ENCODE data around the gene RTEL1. TPM values are rescaled to one million over a fixed set of nuclear protein-coding genes. Genes with fewer than 3 reads are reported as not detected.

Gene RTEL1
- total RNA-seq, 1 experiment from 2014 or later, result 39.2 TPM

- H3K4me3 Mint-ChIP-seq (ENCODE audit: unreplicated experiment), result no peak overlapping the region
- no peak overlapping the region for H3K27ac Mint-ChIP-seq (ENCODE audit: low read depth, unreplicated experiment)
- H3K9me3 Mint-ChIP-seq (ENCODE audit: unreplicated experiment), result no peaks in the 10 kb centered on the region
- no peaks in the 10 kb centered on the region for H3K27me3 Mint-ChIP-seq (ENCODE audit: insufficient read depth, unreplicated experiment)
- intact Hi-C loops (cut with micrococcal nuclease), result no loop called here
- POLR2A ChIA-PET, result interaction anchor here (0.7 to 2.0 kb wide), 5 partner anchors 37 to 244 kb away, joined by 3 to 5 read pairs (median 3); partner anchors contain the start of genes ARFRP1, RTEL1, TPD52L2 and ZGPAT
- peaks cover 12% of the 10 kb centered on the region for H3K36me3 Mint-ChIP-seq (ENCODE audit: insufficient read depth, unreplicated experiment)
- CTCF ChIA-PET, result interaction anchor here (0.6 kb wide), 1 partner anchor 39 kb away, joined by 3 read pairs; no protein-coding TSS in a partner anchor
- BruUV-seq (replicated peaks), result no TSS peak
- DNase-seq (ENCODE audit: unreplicated experiment), result no peak
- no peak for TF ChIP-seq CTCF (IDR thresholded peaks at IDR 0.05; ENCODE audit: unreplicated experiment)
- H3K4me1 Mint-ChIP-seq (ENCODE audit: insufficient read depth, unreplicated experiment), result no peaks in the 10 kb centered on the region
Observed at GRCh38 chr20:63620991-63621390, 37.1 kb upstream of the RTEL1 start.

GRCh38 chr20:63622096-63622495, 36.0 kb upstream of the RTEL1 start:
- H3K4me3 Mint-ChIP-seq (ENCODE audit: unreplicated experiment), result no peak overlapping the region
- BruUV-seq (replicated peaks), result no TSS peak
- H3K9me3 Mint-ChIP-seq (ENCODE audit: unreplicated experiment), result no peaks in the 10 kb centered on the region
- no peak overlapping the region for H3K27ac Mint-ChIP-seq (ENCODE audit: low read depth, unreplicated experiment)
- CTCF ChIA-PET, result no interaction called here
- no peaks in the 10 kb centered on the region for H3K4me1 Mint-ChIP-seq (ENCODE audit: insufficient read depth, unreplicated experiment)
- no peaks in the 10 kb centered on the region for H3K27me3 Mint-ChIP-seq (ENCODE audit: insufficient read depth, unreplicated experiment)
- peaks cover 12% of the 10 kb centered on the region for H3K36me3 Mint-ChIP-seq (ENCODE audit: insufficient read depth, unreplicated experiment)
- POLR2A ChIA-PET, result interaction anchor here (0.8 kb wide), 1 partner anchor 358 kb away, joined by 3 read pairs; no protein-coding TSS in a partner anchor
- intact Hi-C loops (cut with micrococcal nuclease), result no loop called here
- TF ChIP-seq CTCF (IDR thresholded peaks at IDR 0.05; ENCODE audit: unreplicated experiment), result no peak
- DNase-seq (ENCODE audit: unreplicated experiment), result no peak

GRCh38 chr20:63622732-63623131, 35.4 kb upstream of the RTEL1 start:
- no peak overlapping the region for H3K27ac Mint-ChIP-seq (ENCODE audit: low read depth, unreplicated experiment)
- no TSS peak for BruUV-seq (replicated peaks)
- POLR2A ChIA-PET, result interaction anchor here (0.6 to 0.8 kb wide), 2 partner anchors 31 to 357 kb away, joined by 3 read pairs; partner anchors contain the start of gene STMN3
- CTCF ChIA-PET, result no interaction called here
- no peaks in the 10 kb centered on the region for H3K4me1 Mint-ChIP-seq (ENCODE audit: insufficient read depth, unreplicated experiment)
- peaks cover 12% of the 10 kb centered on the region for H3K36me3 Mint-ChIP-seq (ENCODE audit: insufficient read depth, unreplicated experiment)
- no peak for TF ChIP-seq CTCF (IDR thresholded peaks at IDR 0.05; ENCODE audit: unreplicated experiment)
- DNase-seq (ENCODE audit: unreplicated experiment), result no peak
- no peaks in the 10 kb centered on the region for H3K27me3 Mint-ChIP-seq (ENCODE audit: insufficient read depth, unreplicated experiment)
- no peaks in the 10 kb centered on the region for H3K9me3 Mint-ChIP-seq (ENCODE audit: unreplicated experiment)
- H3K4me3 Mint-ChIP-seq (ENCODE audit: unreplicated experiment), result no peak overlapping the region
- intact Hi-C loops (cut with micrococcal nuclease), result no loop called here

GRCh38 chr20:63624486-63624885, 33.6 kb upstream of the RTEL1 start:
- no peak for TF ChIP-seq CTCF (IDR thresholded peaks at IDR 0.05; ENCODE audit: unreplicated experiment)
- Mint-ChIP-seq H3K4me3 (ENCODE audit: unreplicated experiment) (no peak overlapping the region), H3K27ac (ENCODE audit: low read depth, unreplicated experiment) (no peak overlapping the region), H3K27me3 (ENCODE audit: insufficient read depth, unreplicated experiment) (no peaks in the 10 kb centered on the region), H3K9me3 (ENCODE audit: unreplicated experiment) (no peaks in the 10 kb centered on the region), H3K4me1 (ENCODE audit: insufficient read depth, unreplicated experiment) (peaks cover 7% of the 10 kb centered on the region), H3K36me3 (ENCODE audit: insufficient read depth, unreplicated experiment) (peaks cover 13% of the 10 kb centered on the region)
- intact Hi-C loops (cut with micrococcal nuclease), result no loop called here
- no peak for DNase-seq (ENCODE audit: unreplicated experiment)
- CTCF ChIA-PET, result interaction anchor here (0.6 to 0.7 kb wide), 2 partner anchors 20 to 401 kb away, joined by 3 read pairs; no protein-coding TSS in a partner anchor
- POLR2A ChIA-PET, result interaction anchor here (0.6 to 1.8 kb wide), 5 partner anchors 17 to 419 kb away, joined by 3 to 10 read pairs (median 3); partner anchors contain the start of gene PPDPF
- BruUV-seq (replicated peaks), result no TSS peak

All from MCF 10A (cell line).